Ramos (cell line): ENCODE results near the gene UVSSA.

Experiments used
- in situ Hi-C: fragments of 300-500 bp; cut with MboI; formaldehyde crosslinking; loops from one replicate; pipeline ENCODE4 v1.14.3; 2022; ENCODE audit warnings: low sequenced_read_pairs; ENCODE audit not compliant: unreplicated experiment

The UVSSA gene

DNA sequence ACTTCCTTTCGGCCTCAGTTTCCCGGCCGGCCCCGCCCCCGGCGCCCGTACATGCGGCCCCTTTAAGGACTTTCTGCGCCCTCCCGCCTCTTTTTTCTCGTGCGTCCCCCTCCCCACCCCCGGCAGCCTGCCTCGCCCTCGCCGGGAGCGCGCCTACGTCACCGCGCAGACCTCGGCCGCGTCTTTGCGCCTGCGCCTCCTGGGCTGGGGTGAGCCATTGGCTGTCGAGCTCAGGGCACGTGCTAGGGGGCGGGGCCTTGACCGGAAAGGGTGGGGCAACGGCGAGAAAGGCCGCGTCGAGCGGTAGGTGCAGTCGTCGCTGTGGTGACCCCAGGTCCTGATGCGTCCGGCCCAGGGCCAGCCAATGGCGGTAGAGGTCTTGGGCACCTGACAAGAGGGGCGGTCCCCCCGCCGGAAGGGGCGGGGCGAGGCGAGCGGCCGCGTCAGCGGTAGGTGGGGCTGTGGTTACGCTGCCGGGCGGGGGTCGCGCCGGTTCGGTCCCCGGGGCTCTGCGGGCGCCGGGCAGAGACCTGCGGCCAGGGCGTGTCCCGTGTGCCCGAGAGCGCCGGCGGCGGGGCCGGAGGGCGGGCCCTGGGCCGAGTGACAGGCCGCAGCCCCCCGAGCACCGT, at the start of gene UVSSA:
UVSSA (plus strand) TSS at position 428 of the 629 bp plus-strand sequence. CDS start 884 bp downstream, outside the sequence.
- in situ Hi-C loops: no loop called here

- in situ Hi-C loops: no loop called here
Measured at GRCh38 chr4:1297456-1298325, 49.3 kb upstream of the UVSSA start.

DNA sequence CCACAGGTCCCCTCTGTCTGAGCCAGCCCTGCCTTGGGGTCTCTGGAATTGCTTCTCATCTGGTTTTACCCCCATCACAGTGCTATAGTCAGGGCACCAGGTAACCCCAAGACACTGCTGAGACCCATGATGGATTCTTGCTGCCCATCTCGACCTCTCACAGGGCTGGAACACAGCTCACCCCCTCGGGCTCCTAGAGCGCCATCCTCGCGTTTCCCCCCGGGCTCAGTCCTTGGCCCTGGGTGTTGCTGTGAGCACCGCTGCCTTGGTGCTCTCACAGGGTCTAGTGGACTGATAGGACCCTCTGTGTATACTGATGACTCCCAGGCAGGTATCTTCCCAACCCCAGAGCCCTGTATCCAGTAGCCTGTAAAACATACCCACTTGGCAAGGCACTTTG, 48.5 kb upstream of the UVSSA start:
- in situ Hi-C loops: no loop called here

GRCh38 chr4:1299301-1299860, 47.6 kb upstream of the UVSSA start:
- in situ Hi-C loops: no loop called here

GRCh38 chr4:1300466-1301455, 46.2 kb upstream of the UVSSA start:
- in situ Hi-C loops: no loop called here

DNA sequence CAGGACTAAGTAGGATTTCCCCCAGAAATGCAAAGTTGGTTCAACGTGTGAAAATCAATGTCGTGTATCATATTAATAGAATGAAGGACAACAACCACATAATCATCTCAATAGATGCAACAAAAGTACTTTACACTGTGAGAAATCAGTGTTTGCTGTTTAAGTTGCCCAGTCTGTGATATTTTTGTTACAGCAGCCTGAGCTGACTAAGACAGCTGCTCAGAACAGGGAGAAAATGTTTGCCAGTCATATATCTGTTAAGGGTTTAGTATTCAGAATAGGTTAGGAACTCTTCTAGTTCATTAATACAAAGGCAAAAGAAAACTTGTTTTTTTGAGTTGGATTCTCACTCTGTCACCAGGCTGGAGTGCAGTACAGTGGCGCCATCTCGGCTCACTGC, 44.8 kb upstream of the UVSSA start:
- in situ Hi-C loops: no loop called here

DNA sequence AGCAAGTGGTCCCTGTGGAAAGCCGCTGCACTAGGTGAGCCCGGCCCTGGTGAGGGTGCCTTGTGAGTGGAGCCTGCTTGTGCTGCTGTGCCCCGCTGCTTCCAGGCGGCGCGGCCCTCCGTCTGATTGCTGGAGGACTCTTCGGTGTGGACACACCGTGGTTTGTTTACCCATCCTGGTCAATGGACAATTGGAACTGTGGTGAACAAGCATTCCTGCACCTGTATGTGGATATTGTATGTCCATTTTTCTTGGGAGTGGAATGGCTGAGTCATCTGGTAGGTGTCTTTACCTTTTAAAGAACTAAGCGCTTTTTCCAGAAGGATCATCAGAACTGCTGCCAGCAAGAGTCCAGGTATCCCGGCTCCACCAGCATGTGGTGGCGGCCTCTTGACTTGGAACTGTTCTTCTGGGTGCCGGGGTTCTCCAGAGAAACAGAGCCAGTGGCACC, 41.7 kb upstream of the UVSSA start:
- in situ Hi-C loops: no loop called here

- in situ Hi-C loops: no loop called here
Measured at GRCh38 chr4:1305781-1306455, 41.1 kb upstream of the UVSSA start.

DNA sequence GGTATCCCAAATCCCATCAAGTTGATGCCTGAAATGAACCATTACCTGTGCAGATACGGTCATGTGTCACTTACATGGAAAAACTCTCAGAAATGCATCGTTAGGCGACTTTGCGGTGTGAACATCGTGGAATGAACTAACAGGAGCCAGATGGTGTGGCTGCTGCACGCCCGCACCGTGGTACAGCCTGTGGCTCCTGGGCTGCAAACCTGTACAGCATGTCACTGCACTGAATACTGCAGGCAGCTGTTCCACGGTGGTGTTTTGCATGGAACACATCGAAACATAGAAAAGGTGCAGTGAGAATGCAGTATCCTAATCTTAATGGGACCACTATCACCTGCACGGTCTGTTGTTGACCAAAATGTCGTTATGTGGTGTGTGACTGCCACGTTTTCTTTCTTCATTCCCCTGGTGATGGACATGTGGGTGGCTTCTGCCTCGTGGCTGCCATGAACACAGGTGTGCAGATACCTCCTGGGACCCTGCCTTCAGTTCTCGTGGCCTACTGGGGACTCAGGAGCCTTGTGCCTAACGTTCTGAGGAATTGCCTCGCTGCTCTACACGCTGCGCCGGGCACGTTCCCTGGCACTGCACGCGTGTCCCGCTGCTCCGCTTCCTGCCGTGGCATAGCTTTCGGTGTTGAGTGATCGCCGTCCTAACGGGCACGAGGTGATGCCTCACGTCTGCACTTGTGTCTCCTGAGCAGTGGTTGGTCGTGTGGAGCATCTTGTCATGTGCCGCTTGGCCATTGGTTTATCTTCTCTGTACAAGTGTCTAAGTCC, 38.9 kb upstream of the UVSSA start:
- in situ Hi-C loops: no loop called here

DNA sequence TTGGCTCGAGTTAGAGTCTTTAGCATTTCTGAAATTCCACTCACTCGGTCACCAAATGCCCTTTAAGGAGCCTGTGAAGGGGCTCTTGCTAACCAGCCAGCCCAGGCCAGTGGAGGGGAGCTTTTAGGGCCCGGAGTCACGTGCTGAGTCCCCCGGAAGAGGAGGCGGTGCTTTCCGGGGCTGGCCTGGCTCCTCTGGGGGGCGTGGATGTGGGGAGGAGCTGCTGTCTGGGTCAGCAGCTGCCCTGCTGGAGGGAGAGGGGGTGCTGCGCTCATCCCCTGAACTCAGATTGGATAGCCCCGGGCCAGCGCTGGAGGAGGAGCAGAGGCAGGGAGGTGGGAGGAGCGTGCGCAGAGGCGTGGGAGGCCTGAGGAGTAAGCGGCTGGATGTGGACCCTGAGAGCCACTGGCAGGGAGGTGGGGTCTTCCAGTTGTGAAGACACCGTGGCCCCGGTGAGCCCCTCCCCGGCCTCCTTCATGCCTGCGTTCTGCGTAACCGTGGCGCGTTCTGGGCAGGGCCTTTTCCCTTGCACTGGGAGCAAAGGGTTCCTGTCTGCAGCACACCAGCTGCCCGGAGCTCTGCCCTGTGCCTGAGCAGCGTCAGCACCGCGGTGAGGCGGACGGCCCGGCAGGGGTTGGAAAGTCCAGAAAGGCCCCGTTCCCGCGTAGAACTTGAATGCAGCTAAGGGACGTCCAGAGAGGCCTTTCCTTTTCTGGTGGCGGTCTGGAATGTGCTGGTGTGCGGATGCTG, 37.6 kb upstream of the UVSSA start:
- in situ Hi-C loops: no loop called here

DNA sequence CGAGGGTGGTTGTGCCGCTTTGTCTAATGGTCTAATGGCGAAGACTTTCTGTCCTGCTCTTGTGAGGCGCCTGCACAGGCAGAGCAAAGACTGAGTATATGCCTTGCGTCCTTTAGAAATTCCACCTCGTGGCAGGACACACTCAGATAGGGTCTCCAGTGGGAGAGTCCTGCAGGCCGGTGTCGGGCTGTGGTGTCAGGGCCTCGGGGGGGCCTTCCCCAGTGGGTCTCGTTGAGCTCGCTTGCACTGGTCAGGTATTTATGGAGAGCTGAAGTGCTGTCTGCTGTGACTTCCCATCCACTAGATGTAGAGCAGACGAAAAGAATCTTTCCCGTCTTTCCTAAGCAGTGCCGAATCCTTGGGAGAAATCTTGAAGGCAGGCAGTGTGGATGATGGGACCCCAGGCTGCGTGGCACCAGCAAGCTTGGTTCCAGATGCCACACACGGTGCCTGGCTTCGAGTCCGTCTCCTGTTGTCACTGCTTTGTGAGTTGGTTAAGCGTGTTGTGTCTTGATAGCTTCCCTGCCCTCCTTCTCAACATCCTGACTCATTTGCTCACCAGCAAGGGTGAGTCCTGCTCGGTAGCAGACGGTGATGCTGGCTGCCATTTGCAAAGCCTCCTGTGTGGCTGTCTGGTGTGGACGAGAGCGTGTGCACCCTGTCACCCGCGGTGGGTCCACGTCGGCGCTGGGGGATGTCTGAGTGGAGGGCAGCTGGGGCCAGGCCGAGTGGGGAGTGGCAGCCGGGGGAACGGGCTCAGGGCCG, 36.8 kb upstream of the UVSSA start:
- in situ Hi-C loops: no loop called here

- in situ Hi-C loops: no loop called here
Measured at GRCh38 chr4:1310796-1311631, 36.0 kb upstream of the UVSSA start.

DNA sequence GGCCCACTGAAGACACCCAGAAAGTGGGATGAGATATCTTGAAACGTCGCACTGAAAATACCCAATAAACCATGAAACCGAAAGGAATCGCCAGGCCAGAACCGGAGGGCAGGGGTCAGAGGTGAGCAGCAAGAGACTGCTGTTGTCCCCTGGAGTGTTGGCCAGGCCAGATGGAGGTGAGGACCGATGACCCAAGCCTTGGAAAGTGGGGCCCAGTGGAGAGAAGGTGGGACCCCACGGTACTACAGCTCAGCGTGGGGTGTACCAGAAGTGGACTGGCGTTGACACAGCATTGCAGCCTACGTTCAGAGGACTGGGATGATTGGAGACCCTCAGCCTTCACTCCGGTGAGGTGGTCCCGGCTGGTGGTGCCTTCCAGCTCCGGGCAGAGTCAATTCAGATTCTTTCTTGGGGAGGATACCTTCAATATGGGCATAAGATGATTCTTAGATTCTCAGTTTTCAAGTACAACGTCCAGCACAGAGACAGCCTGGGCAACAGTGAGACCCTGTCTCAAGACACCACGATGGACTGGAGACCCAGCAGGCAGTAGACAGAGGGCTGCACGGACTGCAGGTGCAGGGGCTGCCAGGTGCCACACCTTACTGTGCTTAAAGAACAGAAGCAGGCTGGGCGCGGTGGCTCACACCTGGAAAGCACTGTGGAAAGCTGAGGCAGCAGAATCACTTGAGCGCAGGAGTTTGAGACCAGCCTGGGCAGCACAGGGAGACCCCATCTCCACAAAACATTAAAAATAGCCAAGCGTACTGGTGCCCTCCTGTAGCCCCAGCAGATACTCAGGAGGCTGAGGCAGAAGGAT, 34.0 kb upstream of the UVSSA start:
- in situ Hi-C loops: no loop called here

DNA sequence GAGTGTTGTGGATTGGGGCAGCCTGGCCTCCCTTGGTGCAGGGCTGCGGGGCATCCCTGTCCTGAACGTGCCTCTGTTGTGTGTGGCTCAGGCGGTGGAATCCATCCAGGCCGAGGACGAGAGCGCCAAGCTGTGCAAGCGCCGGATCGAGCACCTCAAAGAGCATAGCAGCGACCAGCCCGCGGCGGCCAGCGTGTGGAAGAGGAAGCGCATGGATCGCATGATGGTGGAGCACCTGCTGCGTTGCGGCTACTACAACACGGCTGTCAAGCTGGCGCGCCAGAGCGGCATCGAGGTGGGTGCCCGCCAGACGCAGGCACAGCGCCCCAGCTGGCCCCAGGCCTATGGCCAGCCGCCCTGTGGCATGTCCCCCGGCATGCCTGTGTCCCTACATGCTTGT, 31.7 kb upstream of the UVSSA start:
- in situ Hi-C loops: no loop called here

DNA sequence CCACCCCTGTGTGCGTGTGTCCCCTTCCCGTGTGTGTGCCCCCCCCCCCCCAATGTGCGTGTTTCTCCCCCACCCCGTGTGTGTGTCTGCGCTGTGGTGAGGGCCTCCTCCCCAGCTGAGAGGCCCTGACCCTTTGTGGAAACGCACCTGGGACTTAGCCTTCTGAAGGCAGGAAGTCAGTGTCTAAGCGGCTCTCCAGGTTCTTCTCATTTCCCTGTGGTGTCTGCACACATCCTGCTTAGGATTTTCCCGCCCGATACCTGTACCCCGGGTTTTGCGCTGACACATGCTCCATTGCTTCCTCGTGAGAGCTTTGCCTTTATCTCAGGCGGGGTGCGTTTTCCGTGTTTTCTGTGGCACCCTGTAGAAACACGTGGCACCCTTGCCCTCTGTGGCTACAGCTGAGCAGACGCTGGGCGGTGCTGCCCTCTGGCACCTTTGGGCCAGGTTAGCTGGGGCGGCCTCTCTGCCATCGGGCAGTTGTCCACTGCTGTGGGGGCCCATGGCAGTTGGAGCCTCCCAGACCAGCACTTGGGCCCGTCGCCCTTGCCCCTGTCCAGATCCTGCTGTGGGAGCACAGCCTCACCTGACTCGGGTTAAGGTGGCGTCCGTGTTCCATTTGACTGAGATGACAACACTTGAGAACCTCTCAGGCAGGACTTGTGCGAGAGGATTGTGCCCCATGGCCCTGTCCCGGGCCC, 31.0 kb upstream of the UVSSA start:
- in situ Hi-C loops: no loop called here
